HL-60 (cell line): ENCODE results near the gene MOBP.

ENCODE experiments used
- DNase-seq, 2 experiments: peaks; one replicate each; pipeline ENCODE4 v3.0.0-alpha.2; 2010 to 2020; ENCODE audit warnings: low read depth in 1 of 2, low spot score in 1 of 2
- H3K27ac ChIP-seq: fragments of 250-450 bp; sonication (Bioruptor Pico); replicated peaks from 2 replicates; pipeline ENCODE4 v1.5.1; 2020; ENCODE audit warnings: mild to moderate bottlenecking, moderate library complexity
- H3K27me3 ChIP-seq: fragments of 250-450 bp; sonication (Bioruptor Pico); 2 replicates; pipeline ENCODE4 v1.5.1; 2021; ENCODE audit warnings: mild to moderate bottlenecking, moderate library complexity; ENCODE audit not compliant: insufficient read depth, poor library complexity, severe bottlenecking
- H3K4me3 ChIP-seq: replicated peaks from 2 replicates; pipeline ENCODE4 v1.5.1; 2011; ENCODE audit warnings: mild to moderate bottlenecking, control low read depth, low read length; ENCODE audit not compliant: insufficient read depth
- CTCF ChIP-seq: IDR thresholded peaks from one replicate; pipeline ENCODE4 v1.5.1; 2011; ENCODE audit warnings: low read length, control low read depth, inconsistent platforms; ENCODE audit not compliant: insufficient read depth
- GABPA ChIP-seq: IDR thresholded peaks from 2 replicates; pipeline ENCODE4 v1.6.1; 2012; ENCODE audit warnings: low read depth
- POLR2AphosphoS5 ChIP-seq: IDR thresholded peaks from 2 replicates; pipeline ENCODE4 v1.6.1; 2012; ENCODE audit warnings: low read depth
- REST ChIP-seq: IDR thresholded peaks from 2 replicates; pipeline ENCODE4 v1.6.1; 2012; ENCODE audit warnings: low read depth; ENCODE audit not compliant: insufficient replicate concordance
- SPI1 ChIP-seq: IDR thresholded peaks from 2 replicates; pipeline ENCODE4 v1.6.1; 2012; ENCODE audit warnings: low read depth, mild to moderate bottlenecking, borderline replicate concordance

The MOBP gene

GRCh38 chr3:39550354-39551051, 83.0 kb downstream of the MOBP start:
- no peak for DNase-seq
- Histone ChIP-seq H3K27ac (no peak overlapping the region), H3K27me3 (peaks cover 6% of the 10 kb centered on the region), H3K4me3 (no peak overlapping the region)
- TF ChIP-seq SPI1 (no peak), CTCF (no peak), GABPA (no peak), REST (no peak), POLR2AphosphoS5 (no peak)
